Left kidney (tissue), 2 donors: Measurements from ENCODE around the gene ARL16. TPM values are rescaled to one million over a fixed set of nuclear protein-coding genes. Genes with fewer than 3 reads are reported as not detected.
A peak's percentile ranks its signal among the peaks of the same experiment; 100 is the strongest.

Experiments
- DNase-seq: peaks from one replicate; pipeline ENCODE4 v3.0.0-alpha.2; 2013
- polyA plus RNA-seq: library from polyadenylated mRNA; unstranded; fragments of 120-200 nt; gene quantifications from one replicate; pipeline ENCODE4 v1.2.1, GENCODE V29; 2013; ENCODE audit not compliant: insufficient read length

The ARL16 gene
- polyA plus RNA-seq, 1 donor = 50.2 TPM

DNA sequence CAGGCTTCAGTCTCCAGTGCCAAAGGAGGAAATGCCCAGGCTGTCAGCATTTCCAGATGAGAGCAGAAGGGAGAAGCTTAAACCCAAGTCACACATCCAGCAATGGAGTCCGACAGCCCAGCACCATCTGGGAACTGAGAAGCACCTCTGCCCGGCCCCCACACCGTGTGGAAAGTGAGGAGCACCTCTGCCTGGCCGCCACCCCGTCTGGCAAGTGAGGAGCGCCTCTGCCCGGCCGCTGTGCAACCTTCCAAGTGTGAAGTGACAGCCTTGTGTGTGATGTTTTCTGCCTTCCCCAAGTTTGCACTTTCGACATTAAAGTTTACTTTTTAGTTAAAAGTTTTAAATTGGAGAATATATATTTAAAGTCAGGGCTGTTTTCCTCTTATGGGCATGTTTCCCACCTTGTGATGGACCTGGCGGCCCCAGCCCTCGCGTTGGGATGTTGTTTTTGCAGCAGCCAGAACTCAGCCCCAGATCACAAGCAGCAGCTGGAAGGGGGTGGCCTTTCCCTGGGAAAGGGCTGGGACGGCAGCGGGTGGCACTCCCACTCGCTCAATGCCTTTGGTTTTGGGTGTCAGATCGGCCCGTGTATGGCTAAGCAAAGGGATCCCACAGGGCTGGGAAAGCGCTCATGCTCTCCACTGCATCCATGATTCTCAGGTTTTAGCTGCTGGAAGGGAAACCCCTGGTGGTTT lies 9.9 kb downstream of the ARL16 start:
- no peak for DNase-seq

GRCh38 chr17:81672954-81673353 lies 10.6 kb downstream of the ARL16 start:
- no peak for DNase-seq

GRCh38 chr17:81672504-81672903 lies 11.1 kb downstream of the ARL16 start:
- no peak for DNase-seq

GRCh38 chr17:81667754-81668153 lies 15.8 kb downstream of the ARL16 start:
- DNase-seq = no peak

GRCh38 chr17:81666342-81667191 lies 17.0 kb downstream of the ARL16 start, which contains the start of the genes CCDC137 and OXLD1:
CCDC137 (plus strand) TSS chr17:81666737; CDS start chr17:81666767, 30 bp downstream.
OXLD1 (minus strand) TSS chr17:81666605; CDS start chr17:81666577, 28 bp downstream.
- peak; percentile 94 for DNase-seq

- DNase-seq = no peak
Measured at GRCh38 chr17:81666092-81666341, 17.6 kb downstream of the ARL16 start.

DNA sequence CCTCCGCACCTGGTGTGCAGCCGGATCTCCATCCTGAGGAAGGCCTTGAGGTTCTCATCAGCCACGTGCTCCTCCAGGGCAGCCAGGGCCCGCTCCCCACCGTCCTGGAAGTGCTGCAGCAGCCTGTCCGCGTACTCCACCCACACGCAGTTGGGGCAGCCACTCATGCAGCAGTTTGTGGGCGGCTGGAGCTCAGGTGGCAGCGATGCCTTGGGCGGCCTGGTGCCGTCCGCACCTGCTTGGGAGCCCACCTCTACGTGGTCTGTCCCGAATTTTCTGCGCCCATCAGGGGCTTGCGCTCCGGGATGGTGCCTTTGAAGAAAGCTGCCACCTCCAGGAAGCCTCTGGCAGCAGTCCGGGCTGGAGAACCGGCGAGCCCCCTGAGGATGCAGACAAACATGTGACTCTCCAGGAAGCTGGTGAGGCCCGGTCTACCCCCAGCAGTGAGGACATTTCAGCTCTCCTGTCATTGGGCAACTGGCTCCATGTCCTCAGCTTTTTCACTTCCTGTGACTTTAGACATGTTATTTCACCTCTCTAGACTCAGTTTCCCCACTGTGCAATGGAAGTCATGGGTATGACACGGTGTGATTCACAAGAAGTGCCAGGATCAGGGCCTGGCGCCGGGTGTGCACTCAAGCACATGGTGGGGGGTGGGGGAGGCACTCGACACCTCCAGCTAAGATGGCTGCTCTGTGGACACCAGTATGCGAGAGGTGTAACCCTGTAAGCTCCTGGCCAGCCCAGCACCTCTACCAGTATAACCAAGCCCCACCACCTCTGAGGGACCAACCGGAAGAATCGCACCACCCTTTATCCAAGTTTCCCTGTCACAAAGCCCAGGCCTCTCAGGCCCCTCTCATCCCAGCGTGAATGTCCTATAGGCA lies 18.1 kb downstream of the ARL16 start:
- no peak for DNase-seq

- DNase-seq = no peak
Measured at GRCh38 chr17:81664051-81664470, 19.5 kb downstream of the ARL16 start.

GRCh38 chr17:81662002-81662401 lies 21.6 kb downstream of the ARL16 start:
- DNase-seq = no peak

- DNase-seq = no peak
Measured at GRCh38 chr17:81660441-81660840, 23.2 kb downstream of the ARL16 start.

DNA sequence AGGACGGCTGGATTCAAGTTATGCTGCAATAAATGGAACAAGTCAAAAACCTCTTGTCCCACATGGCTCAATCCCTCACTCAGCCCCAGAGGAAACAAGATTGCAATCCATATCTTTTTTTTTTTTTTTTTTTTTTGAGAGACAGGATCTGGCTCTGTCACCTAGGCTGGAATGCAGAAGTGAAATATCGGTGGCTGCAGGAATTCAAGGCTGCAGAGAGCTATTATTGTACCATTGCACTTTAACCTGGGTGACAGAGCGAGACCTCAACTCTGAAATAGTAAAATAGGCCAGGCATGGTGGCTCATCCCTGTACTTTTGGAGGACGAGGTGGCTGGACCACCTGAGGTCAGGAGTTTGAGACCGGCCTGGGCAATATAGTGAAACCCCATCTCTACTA lies 24.6 kb downstream of the ARL16 start:
- no peak for DNase-seq

- no peak for DNase-seq
Measured at GRCh38 chr17:81656835-81657234, 26.8 kb downstream of the ARL16 start.

DNA sequence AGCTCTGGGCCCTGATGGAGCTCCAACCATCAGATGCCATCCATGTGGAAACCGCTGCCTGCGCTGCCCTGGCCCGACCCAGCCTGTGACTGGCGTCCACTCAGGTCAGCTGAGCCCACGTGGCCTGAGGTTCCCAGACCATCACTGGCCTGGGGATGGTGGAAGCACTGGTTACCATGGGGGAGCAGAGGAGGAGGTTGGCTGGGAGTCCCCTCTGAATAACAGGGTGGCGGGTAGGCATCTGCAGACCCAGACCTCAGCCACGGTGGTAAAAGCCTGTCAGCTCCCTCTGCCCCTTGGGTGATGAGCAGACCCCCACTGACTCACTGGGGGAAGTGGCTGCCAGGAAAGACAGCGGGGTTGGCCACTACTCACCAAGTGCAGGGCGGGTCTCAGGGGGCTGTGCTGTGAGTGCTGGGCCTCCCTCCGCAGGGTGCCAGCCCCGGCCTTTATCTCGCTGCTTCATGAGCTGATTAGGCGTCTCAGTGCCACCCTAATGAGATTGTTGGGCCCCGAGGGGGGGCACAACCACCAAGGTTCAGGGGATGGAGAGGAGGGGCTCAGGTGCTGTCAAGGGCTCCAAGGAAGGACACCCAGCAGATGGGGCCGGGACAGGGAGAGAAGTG lies 27.4 kb downstream of the ARL16 start, which contains the start of gene PDE6G:
Gene PDE6G (minus strand): TSS at position 425 of the 626 bp plus-strand sequence. CDS start 3,237 bp downstream, outside the sequence.
- DNase-seq = no peak

- no peak for DNase-seq
Measured at GRCh38 chr17:81655378-81656117, 28.0 kb downstream of the ARL16 start.

GRCh38 chr17:81652906-81653771 lies 30.5 kb downstream of the ARL16 start:
- peak; percentile 54 for DNase-seq

GRCh38 chr17:81651692-81652091 lies 31.9 kb downstream of the ARL16 start:
- DNase-seq = no peak

GRCh38 chr17:81650951-81651350 lies 32.6 kb downstream of the ARL16 start:
- no peak for DNase-seq

- no peak for DNase-seq
Measured at GRCh38 chr17:81648707-81649085, 34.9 kb downstream of the ARL16 start.

- no peak for DNase-seq
Measured at GRCh38 chr17:81648013-81648706, 35.4 kb downstream of the ARL16 start.

DNA sequence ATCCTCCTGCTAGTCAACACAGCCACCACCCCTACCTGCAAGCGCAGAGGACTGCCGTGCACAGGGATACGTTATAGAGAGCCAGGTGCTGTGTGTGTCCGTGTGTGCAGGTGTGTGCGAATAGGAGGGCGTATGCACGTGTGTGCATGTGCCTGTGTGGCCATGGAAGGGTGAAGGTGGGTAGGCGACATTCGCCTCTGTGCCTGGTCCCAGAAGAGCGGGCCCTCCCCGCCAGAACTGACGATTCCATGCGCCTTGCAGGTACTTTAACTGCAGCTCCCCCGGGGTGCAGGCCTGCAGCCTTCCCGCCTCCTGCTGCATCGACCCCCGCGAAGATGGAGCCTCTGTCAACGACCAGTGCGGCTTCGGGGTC lies 36.0 kb downstream of the ARL16 start:
- no peak for DNase-seq
